Muscle layer of colon (tissue), 2 donors: Measurements from ENCODE around the gene PPIF.
"Not testable (repeated sequence)": the region's sequence is repeated elsewhere in the genome, so short reads cannot be mapped to it uniquely, and the experiment has no call there.

Experiments used
- H3K27ac ChIP-seq: one replicate; pipeline ENCODE4 v1.7.0; 2013; ENCODE audit warnings: low read depth, mild to moderate bottlenecking, low read length, moderate library complexity
- H3K27me3 ChIP-seq, 2 donors: one replicate each; pipeline ENCODE4 v1.7.0; 2013; ENCODE audit warnings: low read length in 2 of 2, mild to moderate bottlenecking in 2 of 2; ENCODE audit not compliant: insufficient read depth in 2 of 2, control insufficient read depth in 1 of 2
- H3K36me3 ChIP-seq: one replicate; pipeline ENCODE4 v1.7.0; 2013; ENCODE audit warnings: mild to moderate bottlenecking, low read length; ENCODE audit not compliant: insufficient read depth
- H3K4me1 ChIP-seq: one replicate; pipeline ENCODE4 v1.7.0; 2013; ENCODE audit warnings: mild to moderate bottlenecking, low read length; ENCODE audit not compliant: insufficient read depth
- H3K4me3 ChIP-seq, 2 donors: one replicate each; pipeline ENCODE4 v1.7.0; 2013; ENCODE audit warnings: low read length in 2 of 2, low read depth in 1 of 2, mild to moderate bottlenecking in 1 of 2, moderate library complexity in 1 of 2
- H3K9ac ChIP-seq: one replicate; pipeline ENCODE4 v1.7.0; 2013; ENCODE audit warnings: low read length
- H3K9me3 ChIP-seq: one replicate; pipeline ENCODE4 v1.7.0; 2013; ENCODE audit warnings: mild to moderate bottlenecking, low read length
- donor health status: abdominal sarcoma.
- donor health status: Adenocarcinoma of cecum.

The PPIF gene

GRCh38 chr10:79335470-79336235, 11.6 kb upstream of the PPIF start:
- Histone ChIP-seq H3K9me3 (no peaks in the 10 kb centered on the region), H3K27ac (no peak overlapping the region), H3K4me1 (peaks cover 13% of the 10 kb centered on the region), H3K27me3 (no peaks in the 10 kb centered on the region), H3K9ac (no peak overlapping the region), H3K4me3 (no peak overlapping the region), H3K36me3 (no peaks in the 10 kb centered on the region)

DNA sequence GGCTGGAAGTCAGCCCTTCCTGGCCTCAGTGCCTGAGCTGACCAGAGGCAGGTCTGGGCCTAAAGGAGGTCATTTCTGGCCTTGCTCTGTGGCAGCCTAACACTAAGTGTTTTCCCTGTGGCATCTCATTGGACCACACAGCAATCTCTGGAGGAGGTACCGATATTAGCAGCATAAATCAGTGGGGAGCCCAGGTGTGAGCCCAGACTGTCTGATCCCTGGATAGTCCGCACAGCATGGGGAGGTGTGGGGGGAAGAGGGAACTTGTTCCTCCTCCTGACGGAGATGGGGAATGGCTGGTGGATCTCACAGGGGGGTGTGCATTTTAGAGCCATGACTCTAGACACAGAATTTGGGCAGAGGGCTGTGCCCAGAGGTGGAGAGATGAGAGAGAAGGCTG, 11.0 kb upstream of the PPIF start:
- no peak overlapping the region for H3K27ac ChIP-seq
- H3K4me1 ChIP-seq: peaks cover 13% of the 10 kb centered on the region
- no peak overlapping the region for H3K9ac ChIP-seq

GRCh38 chr10:79336739-79337138, 10.5 kb upstream of the PPIF start:
- Histone ChIP-seq H3K27ac (no peak overlapping the region), H3K36me3 (no peaks in the 10 kb centered on the region), H3K27me3 (no peaks in the 10 kb centered on the region), H3K4me1 (peaks cover 13% of the 10 kb centered on the region), H3K4me3 (no peak overlapping the region), H3K9me3 (no peaks in the 10 kb centered on the region), H3K9ac (no peak overlapping the region)

More for the DNA sequence above, 11.0 kb upstream of the PPIF start:
- no peaks in the 10 kb centered on the region for H3K9me3 ChIP-seq
- H3K27me3 ChIP-seq: no peaks in the 10 kb centered on the region
- no peaks in the 10 kb centered on the region for H3K36me3 ChIP-seq
- no peak overlapping the region for H3K4me3 ChIP-seq

GRCh38 chr10:79337783-79338469, 9.3 kb upstream of the PPIF start:
- H3K27me3 ChIP-seq, H3K27ac ChIP-seq, H3K9ac ChIP-seq, H3K9me3 ChIP-seq, H3K36me3 ChIP-seq, H3K4me3 ChIP-seq: not testable (repeated sequence)
- H3K4me1 ChIP-seq: peaks cover 13% of the 10 kb centered on the region

DNA sequence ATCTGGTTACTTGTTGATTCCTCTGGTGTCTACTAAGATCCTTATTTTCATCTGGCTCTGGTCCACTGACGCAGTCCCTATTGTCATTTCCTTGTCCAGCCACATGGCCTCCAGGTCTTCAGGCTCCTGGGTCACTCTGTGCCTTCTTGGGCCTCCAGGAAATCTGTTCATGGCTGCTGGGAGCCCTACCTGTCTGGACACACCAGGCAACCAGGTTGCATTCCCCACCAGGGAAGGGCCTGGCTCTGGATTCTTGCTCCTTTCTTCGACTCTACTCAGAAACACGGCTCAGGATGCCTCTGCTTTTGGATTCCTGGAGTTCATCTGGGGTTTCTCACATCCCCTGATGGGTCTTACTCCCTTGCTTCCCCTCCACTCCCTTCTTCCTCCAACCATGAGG, 8.0 kb upstream of the PPIF start:
- H3K36me3 ChIP-seq: no peaks in the 10 kb centered on the region
- H3K27me3 ChIP-seq: no peaks in the 10 kb centered on the region
- no peak overlapping the region for H3K27ac ChIP-seq
- no peak overlapping the region for H3K4me3 ChIP-seq
- H3K4me1 ChIP-seq: peaks cover 13% of the 10 kb centered on the region
- H3K9me3 ChIP-seq: no peaks in the 10 kb centered on the region
- no peak overlapping the region for H3K9ac ChIP-seq

- H3K4me3 ChIP-seq: no peak overlapping the region
- no peak overlapping the region for H3K9ac ChIP-seq
- no peak overlapping the region for H3K27ac ChIP-seq
- no peaks in the 10 kb centered on the region for H3K9me3 ChIP-seq
- peaks cover 13% of the 10 kb centered on the region for H3K4me1 ChIP-seq
- no peaks in the 10 kb centered on the region for H3K36me3 ChIP-seq
- no peaks in the 10 kb centered on the region for H3K27me3 ChIP-seq
Measured at GRCh38 chr10:79340646-79341244, 6.5 kb upstream of the PPIF start.

DNA sequence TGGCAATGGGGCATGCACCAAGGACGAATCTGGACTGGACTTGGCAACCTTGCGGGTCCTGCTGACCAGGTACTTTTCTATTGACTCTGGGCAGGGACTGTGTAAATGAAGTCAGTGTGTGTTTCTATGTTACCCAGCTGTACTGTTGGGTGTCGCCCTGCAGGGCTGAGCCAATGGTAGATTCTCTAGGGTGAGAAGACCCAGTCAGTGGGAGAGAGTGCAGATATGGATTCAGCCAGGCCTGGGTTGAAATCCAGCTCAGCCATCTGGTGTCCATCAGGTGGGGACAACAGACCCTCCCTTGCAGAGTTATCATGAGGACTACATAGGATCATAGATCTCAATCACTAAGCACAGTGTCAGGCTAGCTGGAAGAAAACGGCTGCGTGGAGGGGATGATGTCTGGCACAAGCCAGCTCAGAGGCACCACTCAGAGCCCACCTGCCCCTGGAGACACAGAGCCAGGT, 4.9 kb upstream of the PPIF start:
- H3K36me3 ChIP-seq: no peaks in the 10 kb centered on the region
- no peak overlapping the region for H3K4me3 ChIP-seq
- H3K9me3 ChIP-seq: no peaks in the 10 kb centered on the region
- H3K27me3 ChIP-seq: no peaks in the 10 kb centered on the region
- H3K27ac ChIP-seq: no peak overlapping the region
- peaks cover 10% of the 10 kb centered on the region for H3K4me1 ChIP-seq
- no peak overlapping the region for H3K9ac ChIP-seq

DNA sequence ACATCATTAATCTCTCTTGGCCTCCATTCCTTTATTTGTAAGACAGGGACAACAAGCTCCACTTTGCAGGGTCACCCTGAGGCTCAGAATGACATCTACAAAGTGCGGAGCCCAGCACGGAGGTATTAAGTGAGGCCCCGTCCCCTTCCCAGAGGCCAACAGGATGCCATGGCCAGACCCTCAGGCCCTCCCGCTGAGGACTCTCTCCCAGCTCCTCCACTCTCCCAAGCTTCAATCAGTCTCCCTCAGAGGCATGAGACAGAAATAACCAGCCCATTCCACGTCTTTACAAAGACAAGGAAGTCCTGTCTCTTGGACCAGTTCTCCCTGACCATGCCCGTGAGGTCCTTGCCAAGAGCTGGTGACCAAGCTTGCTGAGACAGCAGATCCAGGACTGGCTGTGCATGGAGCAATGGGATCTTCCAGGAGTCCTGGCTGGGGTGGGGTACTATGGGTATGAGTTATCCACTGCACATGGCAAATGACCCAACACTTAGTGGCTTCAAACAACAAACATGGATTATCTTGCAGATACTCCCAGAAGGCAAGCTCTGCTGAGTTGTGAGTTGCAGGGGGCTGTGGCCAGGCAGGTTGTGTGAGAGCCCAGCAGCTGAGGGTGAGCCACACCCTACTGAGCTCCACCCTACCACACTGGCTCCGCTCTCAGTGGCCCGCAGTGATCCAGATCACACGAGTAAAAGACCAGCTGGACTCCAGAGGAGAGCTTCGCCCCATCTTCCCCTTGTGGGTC, 4.3 kb upstream of the PPIF start:
- no peak overlapping the region for H3K27ac ChIP-seq
- H3K9ac ChIP-seq: no peak overlapping the region

GRCh38 chr10:79344502-79345195, 2.6 kb upstream of the PPIF start:
- H3K9ac ChIP-seq: no peak overlapping the region
- H3K4me3 ChIP-seq: no peak overlapping the region
- peaks cover 21% of the 10 kb centered on the region for H3K4me1 ChIP-seq
- H3K27me3 ChIP-seq: no peaks in the 10 kb centered on the region
- H3K9me3 ChIP-seq: no peaks in the 10 kb centered on the region
- no peak overlapping the region for H3K27ac ChIP-seq
- H3K36me3 ChIP-seq: peaks cover 5% of the 10 kb centered on the region

More for the DNA sequence above, 4.3 kb upstream of the PPIF start:
- Histone ChIP-seq H3K4me1 (peaks cover 9% of the 10 kb centered on the region), H3K9me3 (no peaks in the 10 kb centered on the region), H3K27me3 (no peaks in the 10 kb centered on the region), H3K4me3 (no peak overlapping the region), H3K36me3 (no peaks in the 10 kb centered on the region)

DNA sequence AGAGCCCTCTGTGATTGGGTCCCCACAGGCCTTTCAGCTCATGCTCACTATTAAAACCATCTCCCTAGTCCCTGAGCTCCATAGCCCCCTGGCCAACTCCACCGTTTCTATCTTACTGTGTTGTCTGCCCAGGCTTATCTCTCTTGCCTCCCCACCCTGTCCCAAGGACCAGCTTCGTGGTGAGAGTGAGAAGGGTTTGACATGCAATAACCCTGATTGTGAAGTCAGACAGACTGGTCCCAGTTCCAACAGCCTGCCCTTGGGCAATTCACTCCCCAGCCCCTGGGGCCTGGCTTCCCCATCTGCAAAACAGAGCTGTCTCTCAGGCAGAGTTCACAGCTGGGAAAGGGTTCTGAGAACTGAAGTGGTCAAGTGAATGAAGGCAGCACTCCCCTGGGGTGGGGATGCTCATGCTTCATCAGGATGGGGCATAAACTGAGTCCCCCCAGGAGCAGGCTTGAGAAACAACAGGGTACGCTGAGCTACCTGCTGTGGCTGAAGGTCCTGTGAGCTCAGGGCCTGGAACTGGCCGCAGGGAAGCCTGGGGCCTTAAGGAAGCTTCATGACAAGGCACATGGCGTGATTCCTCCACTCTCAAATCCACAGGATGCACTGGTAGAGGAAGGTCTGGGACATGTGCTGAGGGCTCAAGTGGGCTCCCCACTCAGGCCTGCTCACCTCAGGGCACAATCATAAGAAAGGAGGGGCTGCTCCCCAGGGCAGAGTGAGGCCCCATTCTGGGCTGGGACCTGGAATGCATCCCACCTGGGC, 1.8 kb upstream of the PPIF start:
- Histone ChIP-seq H3K9ac (no peak overlapping the region), H3K27ac (no peak overlapping the region), H3K4me1 (peaks cover 21% of the 10 kb centered on the region)

More for the DNA sequence above, 1.8 kb upstream of the PPIF start:
- no peaks in the 10 kb centered on the region for H3K27me3 ChIP-seq
- no peaks in the 10 kb centered on the region for H3K9me3 ChIP-seq
- H3K36me3 ChIP-seq: peaks cover 13% of the 10 kb centered on the region
- H3K4me3 ChIP-seq: no peak overlapping the region
